CD14-positive monocyte (primary cell): Measurements from ENCODE around the gene KCNAB1. TPM values are rescaled to one million over a fixed set of nuclear protein-coding genes. Genes with fewer than 3 reads are reported as not detected.

Experiments used
- DNase-seq, 3 donors: peaks; one replicate each; pipeline ENCODE4 v3.0.0-alpha.2; 2011 to 2022
- H2AFZ ChIP-seq: 2 replicates; pipeline ENCODE4 v1.6.0; 2012; ENCODE audit warnings: mild to moderate bottlenecking, low read depth, low read length, inconsistent platforms; ENCODE audit not compliant: insufficient read depth, poor library complexity, severe bottlenecking
- H3K27ac ChIP-seq, 2 donors: 1 replicate in 1 of 2; 2 replicates in 1 of 2; pipeline ENCODE4 v1.5.1; 2012 to 2013; ENCODE audit warnings: low read length in 2 of 2, control low read depth in 1 of 2, inconsistent platforms in 1 of 2, low read depth in 1 of 2, mild to moderate bottlenecking in 1 of 2
- H3K27me3 ChIP-seq, 2 donors: one replicate each; pipeline versions ENCODE4 v1.6.0 to v1.6.1; 2011 to 2013; ENCODE audit warnings: low read length in 2 of 2; ENCODE audit not compliant: control insufficient read depth in 2 of 2, insufficient read depth in 2 of 2
- H3K36me3 ChIP-seq, 2 donors: replicated peaks in 1 of 2; 1 replicate in 1 of 2; 2 replicates in 1 of 2; pipeline versions ENCODE4 v1.5.1 to v1.6.1; 2012 to 2013; ENCODE audit warnings: low read length in 2 of 2, control low read depth in 1 of 2, inconsistent platforms in 1 of 2, mild to moderate bottlenecking in 1 of 2; ENCODE audit not compliant: insufficient read depth in 2 of 2, control insufficient read depth in 1 of 2
- H3K4me1 ChIP-seq, 2 donors: 1 replicate in 1 of 2; 2 replicates in 1 of 2; pipeline versions ENCODE4 v1.5.1 to v1.6.1; 2012 to 2013; ENCODE audit warnings: low read length in 2 of 2, control low read depth in 1 of 2, inconsistent platforms in 1 of 2, mild to moderate bottlenecking in 1 of 2, moderate library complexity in 1 of 2; ENCODE audit not compliant: insufficient read depth in 2 of 2, control insufficient read depth in 1 of 2
- H3K4me2 ChIP-seq: replicated peaks from 2 replicates; pipeline ENCODE3; 2012; ENCODE audit warnings: low read length, moderate library complexity, mild to moderate bottlenecking; ENCODE audit not compliant: poor library complexity, severe bottlenecking; ENCODE audit errors: extremely low read depth
- H3K4me3 ChIP-seq, 3 experiments: fragments of 200-600 bp in 1 of 3; sonication (generic) in 1 of 3; replicated peaks in 1 of 3; 1 replicate in 2 of 3; 2 replicates in 1 of 3; pipeline ENCODE4 v1.5.1; 2011 to 2013; ENCODE audit warnings: low read length in 3 of 3, mild to moderate bottlenecking in 3 of 3, control low read depth in 2 of 3, low read depth in 2 of 3, inconsistent platforms in 1 of 3, moderate library complexity in 1 of 3
- H3K79me2 ChIP-seq: 2 replicates; pipeline ENCODE4 v1.6.0; 2012; ENCODE audit warnings: mild to moderate bottlenecking, control low read depth, inconsistent platforms, low read length, moderate library complexity; ENCODE audit not compliant: insufficient read depth
- H3K9ac ChIP-seq: 2 replicates; pipeline ENCODE4 v1.6.0; 2017; ENCODE audit warnings: low read length, mild to moderate bottlenecking; ENCODE audit not compliant: insufficient read depth, poor library complexity, severe bottlenecking
- H3K9me3 ChIP-seq, 2 donors: replicated peaks in 1 of 2; 1 replicate in 1 of 2; 2 replicates in 1 of 2; pipeline versions ENCODE4 v1.5.1 to v1.6.1; 2012 to 2013; ENCODE audit warnings: low read length in 2 of 2, control low read depth in 1 of 2; ENCODE audit not compliant: control insufficient read depth in 1 of 2, insufficient read depth in 1 of 2
- H4K20me1 ChIP-seq: 2 replicates; pipeline ENCODE4 v1.6.0; 2012; ENCODE audit warnings: mild to moderate bottlenecking, low read length, control low read depth, moderate library complexity; ENCODE audit not compliant: insufficient read depth
- H3K27ac Mint-ChIP-seq, 7 donors: one replicate each; pipeline ENCODE4 v1.8.0; 2020; ENCODE audit warnings: mild to moderate bottlenecking in 7 of 7, mixed read lengths in 7 of 7, moderate library complexity in 6 of 7, inconsistent platforms in 2 of 7
- H3K27me3 Mint-ChIP-seq, 3 donors: one replicate each; pipeline ENCODE4 v1.8.0; 2021 to 2022; ENCODE audit warnings: low read depth in 3 of 3, mild to moderate bottlenecking in 3 of 3, mixed read lengths in 3 of 3, moderate library complexity in 3 of 3, inconsistent platforms in 1 of 3
- H3K36me3 Mint-ChIP-seq, 2 donors: one replicate each; pipeline ENCODE4 v1.8.0; 2020; ENCODE audit warnings: mixed read lengths in 2 of 2, inconsistent platforms in 1 of 2, mild to moderate bottlenecking in 1 of 2
- H3K4me1 Mint-ChIP-seq: one replicate; pipeline ENCODE4 v1.8.0; 2020; ENCODE audit warnings: mild to moderate bottlenecking, mixed read lengths
- H3K4me3 Mint-ChIP-seq, 2 donors: one replicate each; pipeline ENCODE4 v1.8.0; 2020; ENCODE audit warnings: mild to moderate bottlenecking in 2 of 2, mixed read lengths in 2 of 2, moderate library complexity in 1 of 2
- H3K9me3 Mint-ChIP-seq, 7 donors: one replicate each; pipeline ENCODE4 v1.8.0; 2020 to 2022; ENCODE audit warnings: mixed read lengths in 7 of 7, mild to moderate bottlenecking in 6 of 7, moderate library complexity in 6 of 7, inconsistent platforms in 2 of 7
- WGBS: methylation state at CpG from one replicate; pipeline ENCODE4 v1.1.5; 2013; ENCODE audit warnings: missing lambda C conversion rate; ENCODE audit not compliant: insufficient coverage; 5-methylcytosine and 5-hydroxymethylcytosine counted together
- intact Hi-C, 2 donors: fragments of 100-400 bp; cut with micrococcal nuclease; formaldehyde crosslinking; loops; one replicate each; pipeline versions ENCODE4 v1.15.0 to v1.15.1; 2023
- polyA plus RNA-seq, 3 donors: library from polyadenylated mRNA; depleted of rRNA in 1 of 3; unstranded in 2 of 3; stranded (reverse) in 1 of 3; fragments of 300-500 nt in 2 of 3; fragments of >200 nt in 1 of 3; fragmentation: Illumina TruSeq in 2 of 3; gene quantifications; 1 replicate in 2 of 3; 2 replicates in 1 of 3; pipeline ENCODE4 v1.2.3, GENCODE V29; 2012 to 2021
- TF ChIP-seq, protein P1 (sequence below): fragments of 200-600 bp; IDR thresholded peaks from one replicate; pipeline ENCODE4 v1.8.0; 2022; ENCODE audit warnings: antibody characterized with exemption, mild to moderate bottlenecking

KCNAB1 gene
- polyA plus RNA-seq, 3 donors = 0.08 to 0.14 TPM; not detected in 1

DNA sequence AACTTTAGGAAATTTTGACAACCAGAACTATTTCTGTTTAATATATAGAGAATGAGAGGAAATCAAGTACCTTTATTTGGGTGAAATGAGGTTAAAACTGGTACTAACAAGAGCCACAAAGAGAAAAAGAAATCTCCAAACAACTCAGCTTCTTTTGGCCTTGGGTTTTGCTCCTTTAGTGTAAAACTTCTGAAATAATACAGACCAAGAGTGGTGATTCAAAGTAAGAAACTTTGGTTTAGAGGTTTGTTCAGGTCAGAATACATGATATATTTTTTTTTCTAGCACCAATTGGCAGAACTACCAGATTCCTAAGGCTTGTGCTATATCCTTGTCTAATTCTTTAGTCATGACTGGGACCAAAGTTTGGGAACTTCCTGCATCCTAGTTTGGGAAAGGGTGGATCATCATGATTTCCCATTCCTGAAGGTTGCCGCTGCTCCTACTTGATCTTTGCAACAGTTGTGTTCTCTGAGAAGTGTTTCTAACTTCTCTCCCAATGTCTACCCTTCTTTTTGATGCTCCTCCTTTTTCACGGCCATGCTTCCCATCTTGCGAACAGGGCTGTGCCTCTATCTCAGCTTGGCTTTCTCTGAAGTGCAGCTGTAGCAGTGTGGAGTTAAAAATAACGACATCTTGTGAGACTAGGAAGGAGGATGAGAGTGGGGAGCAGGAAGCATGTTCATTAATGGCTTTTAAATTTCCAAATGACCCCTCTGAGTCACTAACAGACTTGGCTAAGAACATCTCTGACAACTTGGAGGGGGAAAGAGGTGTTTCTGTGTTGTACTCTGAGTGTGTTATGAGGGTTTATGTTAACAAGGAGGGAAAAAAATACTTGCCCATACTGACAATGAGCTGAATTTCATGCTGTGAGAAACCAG, 87.7 kb downstream of the KCNAB1 start:
- Histone ChIP-seq H3K4me3 (no peak overlapping the region), H3K36me3 (no peaks in the 10 kb centered on the region), H3K27ac (no peak overlapping the region), H3K4me2 (no peak overlapping the region), H3K9me3 (no peaks in the 10 kb centered on the region), H3K27me3 (no peaks in the 10 kb centered on the region), H3K4me1 (no peaks in the 10 kb centered on the region), H2AFZ (no peak overlapping the region), H4K20me1 (no peaks in the 10 kb centered on the region), H3K9ac (no peak overlapping the region), H3K79me2 (no peaks in the 10 kb centered on the region)
- H3K4me3 Mint-ChIP-seq = no peak overlapping the region
- WGBS = 67% methylated on average over 1 of the region's 4 CpGs
- no peaks in the 10 kb centered on the region for H3K36me3 Mint-ChIP-seq
- no peak overlapping the region for H3K27ac Mint-ChIP-seq
- H3K4me1 Mint-ChIP-seq = no peaks in the 10 kb centered on the region
- TF ChIP-seq, protein P1, sequence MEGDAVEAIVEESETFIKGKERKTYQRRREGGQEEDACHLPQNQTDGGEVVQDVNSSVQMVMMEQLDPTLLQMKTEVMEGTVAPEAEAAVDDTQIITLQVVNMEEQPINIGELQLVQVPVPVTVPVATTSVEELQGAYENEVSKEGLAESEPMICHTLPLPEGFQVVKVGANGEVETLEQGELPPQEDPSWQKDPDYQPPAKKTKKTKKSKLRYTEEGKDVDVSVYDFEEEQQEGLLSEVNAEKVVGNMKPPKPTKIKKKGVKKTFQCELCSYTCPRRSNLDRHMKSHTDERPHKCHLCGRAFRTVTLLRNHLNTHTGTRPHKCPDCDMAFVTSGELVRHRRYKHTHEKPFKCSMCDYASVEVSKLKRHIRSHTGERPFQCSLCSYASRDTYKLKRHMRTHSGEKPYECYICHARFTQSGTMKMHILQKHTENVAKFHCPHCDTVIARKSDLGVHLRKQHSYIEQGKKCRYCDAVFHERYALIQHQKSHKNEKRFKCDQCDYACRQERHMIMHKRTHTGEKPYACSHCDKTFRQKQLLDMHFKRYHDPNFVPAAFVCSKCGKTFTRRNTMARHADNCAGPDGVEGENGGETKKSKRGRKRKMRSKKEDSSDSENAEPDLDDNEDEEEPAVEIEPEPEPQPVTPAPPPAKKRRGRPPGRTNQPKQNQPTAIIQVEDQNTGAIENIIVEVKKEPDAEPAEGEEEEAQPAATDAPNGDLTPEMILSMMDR = no peak
- intact Hi-C loops = no loop called here
- no peak for DNase-seq
- peaks cover 0 to 2% (median 0%) of the 10 kb centered on the region in 7 donors for H3K9me3 Mint-ChIP-seq
- H3K27me3 Mint-ChIP-seq = peaks cover 0 to 2% (median 1%) of the 10 kb centered on the region in 3 donors

DNA sequence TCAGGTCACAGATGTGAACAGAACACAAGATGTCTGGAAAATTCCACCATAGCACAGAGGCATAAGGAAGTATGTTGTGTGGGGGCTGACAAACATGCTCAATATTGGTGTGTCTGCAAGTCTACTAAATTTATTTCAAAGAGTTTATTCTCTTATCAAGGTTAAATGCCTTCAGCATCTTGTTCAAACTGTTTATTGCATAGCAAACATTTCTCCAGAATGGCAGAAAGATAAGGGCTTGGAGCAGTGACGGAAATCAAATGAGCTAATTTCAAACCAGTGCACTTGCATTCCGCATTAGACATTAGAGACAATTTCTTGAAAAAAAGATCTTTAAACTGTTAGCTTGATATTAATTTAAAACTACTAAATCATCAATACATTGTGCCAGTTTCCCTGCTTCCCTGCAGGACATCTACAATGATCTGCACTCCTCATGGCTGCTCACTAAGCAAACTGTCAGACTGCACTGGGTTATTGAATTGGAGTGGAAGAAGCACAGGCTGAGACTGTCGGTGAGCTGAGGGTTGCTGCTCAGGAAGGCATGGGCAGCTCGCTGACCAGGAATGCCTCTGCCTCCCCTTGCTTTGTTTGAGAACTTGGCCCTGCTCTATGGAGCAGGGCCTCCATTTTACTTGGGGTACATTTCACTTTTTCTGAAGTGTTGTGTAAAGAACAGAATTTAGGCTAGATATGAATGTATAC, 89.4 kb downstream of the KCNAB1 start:
- intact Hi-C loops = no loop called here
- H2AFZ ChIP-seq = no peak overlapping the region
- H3K4me1 ChIP-seq = no peaks in the 10 kb centered on the region
- no peak overlapping the region for H3K4me3 Mint-ChIP-seq
- no peaks in the 10 kb centered on the region for H3K36me3 ChIP-seq
- 94% methylated on average over 2 of the region's 4 CpGs for WGBS
- peaks cover 0 to 2% (median 0%) of the 10 kb centered on the region in 7 donors for H3K9me3 Mint-ChIP-seq
- H3K4me3 ChIP-seq = no peak overlapping the region
- no peaks in the 10 kb centered on the region for H3K79me2 ChIP-seq
- H4K20me1 ChIP-seq = no peaks in the 10 kb centered on the region
- no peaks in the 10 kb centered on the region for H3K4me1 Mint-ChIP-seq
- H3K4me2 ChIP-seq = no peak overlapping the region
- H3K27me3 Mint-ChIP-seq = peaks cover 0 to 2% (median 1%) of the 10 kb centered on the region in 3 donors
- no peak overlapping the region for H3K27ac Mint-ChIP-seq
- TF ChIP-seq, protein P1 = no peak
- H3K9ac ChIP-seq = no peak overlapping the region
- H3K9me3 ChIP-seq = no peaks in the 10 kb centered on the region
- H3K27me3 ChIP-seq = no peaks in the 10 kb centered on the region
- no peaks in the 10 kb centered on the region for H3K36me3 Mint-ChIP-seq
- no peak for DNase-seq
- no peak overlapping the region for H3K27ac ChIP-seq
